RWPE2 (cell line): ENCODE data around the gene LSM12.
"Not testable (repeated sequence)": the region's sequence is repeated elsewhere in the genome, so short reads cannot be mapped to it uniquely, and the experiment has no call there.

Source experiments
- ATAC-seq: fragments of 200-7000 bp; cut with Tn5 transposase; 3 replicates; pipeline ENCODE4 v1.9.1; 2021; ENCODE audit warnings: low read depth
- DNase-seq: peaks from one replicate; pipeline ENCODE4 v3.0.0-alpha.2; 2020; ENCODE audit warnings: low spot score
- H3K27ac ChIP-seq: fragments of 450-650 bp; 2 replicates; pipeline ENCODE4 v1.5.1; 2017; ENCODE audit warnings: mild to moderate bottlenecking; ENCODE audit not compliant: poor library complexity, severe bottlenecking
- H3K27me3 ChIP-seq: fragments of 250-450 bp; sonication (Bioruptor Pico); 2 replicates; pipeline ENCODE4 v1.5.1; 2021; ENCODE audit warnings: mild to moderate bottlenecking, moderate library complexity; ENCODE audit not compliant: insufficient read depth, poor library complexity, severe bottlenecking
- H3K36me3 ChIP-seq: fragments of 250-450 bp; sonication (Bioruptor Pico); 2 replicates; pipeline ENCODE4 v1.5.1; 2020; ENCODE audit warnings: low read depth, mild to moderate bottlenecking, moderate library complexity
- H3K4me1 ChIP-seq: fragments of 250-450 bp; sonication (Bioruptor Pico); 2 replicates; pipeline ENCODE4 v1.5.1; 2021; ENCODE audit warnings: mild to moderate bottlenecking, moderate library complexity; ENCODE audit not compliant: insufficient read depth, poor library complexity, severe bottlenecking
- H3K4me3 ChIP-seq: fragments of 250-450 bp; sonication (Bioruptor Pico); 2 replicates; pipeline ENCODE4 v1.5.1; 2021; ENCODE audit warnings: mild to moderate bottlenecking, moderate library complexity; ENCODE audit not compliant: severe bottlenecking
- H3K9me3 ChIP-seq: fragments of 250-450 bp; sonication (Bioruptor Pico); 2 replicates; pipeline ENCODE4 v1.5.1; 2021; ENCODE audit warnings: mild to moderate bottlenecking, moderate library complexity; ENCODE audit not compliant: severe bottlenecking
- TF ChIP-seq, protein P1 (sequence below): fragments of 450-650 bp; IDR thresholded peaks from one replicate; pipeline ENCODE4 v1.5.1; 2017; ENCODE audit warnings: mild to moderate bottlenecking, moderate library complexity; ENCODE audit not compliant: poor library complexity, severe bottlenecking

LSM12 gene

DNA sequence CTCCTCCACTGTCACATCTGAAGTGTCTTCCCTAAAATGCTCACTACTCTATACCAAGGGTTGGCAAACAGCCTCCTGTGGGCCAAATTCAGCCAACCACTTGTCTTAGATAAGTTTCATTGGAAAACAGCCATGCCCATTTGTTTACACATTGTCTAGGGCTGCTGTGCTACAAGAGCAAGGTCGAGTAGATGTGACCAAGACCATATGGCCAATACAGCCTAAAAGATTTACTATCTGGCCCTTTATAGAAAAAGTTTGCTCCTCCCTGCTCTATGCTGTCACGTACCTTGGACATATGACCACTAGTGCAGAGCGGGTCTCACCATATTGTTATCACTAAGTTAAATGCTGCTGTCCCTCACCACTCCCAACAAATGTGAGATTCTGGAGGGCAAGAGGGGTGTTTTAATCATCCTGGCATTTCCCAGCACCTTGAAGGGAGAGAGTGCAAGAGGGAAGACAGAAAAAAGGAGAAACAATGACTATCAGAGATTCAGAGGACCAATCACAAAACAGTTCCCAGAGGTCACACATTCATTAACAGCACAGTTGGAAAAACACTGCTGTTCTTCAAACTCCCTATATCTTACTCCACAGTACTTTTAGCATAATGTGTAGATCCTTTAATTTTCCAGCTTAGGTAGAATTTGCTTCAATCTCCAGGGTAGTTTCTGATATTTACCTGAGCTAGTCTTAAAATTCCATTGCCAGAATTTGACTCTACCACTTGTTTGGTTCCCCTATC is 13.2 kb downstream of the LSM12 start:
- no peaks in the 10 kb centered on the region for H3K9me3 ChIP-seq
- H3K36me3 ChIP-seq = peaks cover 87% of the 10 kb centered on the region
- no peak overlapping the region for H3K4me3 ChIP-seq
- no peak for DNase-seq
- H3K27ac ChIP-seq = no peak overlapping the region
- TF ChIP-seq, protein P1, sequence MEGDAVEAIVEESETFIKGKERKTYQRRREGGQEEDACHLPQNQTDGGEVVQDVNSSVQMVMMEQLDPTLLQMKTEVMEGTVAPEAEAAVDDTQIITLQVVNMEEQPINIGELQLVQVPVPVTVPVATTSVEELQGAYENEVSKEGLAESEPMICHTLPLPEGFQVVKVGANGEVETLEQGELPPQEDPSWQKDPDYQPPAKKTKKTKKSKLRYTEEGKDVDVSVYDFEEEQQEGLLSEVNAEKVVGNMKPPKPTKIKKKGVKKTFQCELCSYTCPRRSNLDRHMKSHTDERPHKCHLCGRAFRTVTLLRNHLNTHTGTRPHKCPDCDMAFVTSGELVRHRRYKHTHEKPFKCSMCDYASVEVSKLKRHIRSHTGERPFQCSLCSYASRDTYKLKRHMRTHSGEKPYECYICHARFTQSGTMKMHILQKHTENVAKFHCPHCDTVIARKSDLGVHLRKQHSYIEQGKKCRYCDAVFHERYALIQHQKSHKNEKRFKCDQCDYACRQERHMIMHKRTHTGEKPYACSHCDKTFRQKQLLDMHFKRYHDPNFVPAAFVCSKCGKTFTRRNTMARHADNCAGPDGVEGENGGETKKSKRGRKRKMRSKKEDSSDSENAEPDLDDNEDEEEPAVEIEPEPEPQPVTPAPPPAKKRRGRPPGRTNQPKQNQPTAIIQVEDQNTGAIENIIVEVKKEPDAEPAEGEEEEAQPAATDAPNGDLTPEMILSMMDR = no peak
- H3K4me1 ChIP-seq = no peaks in the 10 kb centered on the region
- ATAC-seq = no peak
- no peaks in the 10 kb centered on the region for H3K27me3 ChIP-seq

DNA sequence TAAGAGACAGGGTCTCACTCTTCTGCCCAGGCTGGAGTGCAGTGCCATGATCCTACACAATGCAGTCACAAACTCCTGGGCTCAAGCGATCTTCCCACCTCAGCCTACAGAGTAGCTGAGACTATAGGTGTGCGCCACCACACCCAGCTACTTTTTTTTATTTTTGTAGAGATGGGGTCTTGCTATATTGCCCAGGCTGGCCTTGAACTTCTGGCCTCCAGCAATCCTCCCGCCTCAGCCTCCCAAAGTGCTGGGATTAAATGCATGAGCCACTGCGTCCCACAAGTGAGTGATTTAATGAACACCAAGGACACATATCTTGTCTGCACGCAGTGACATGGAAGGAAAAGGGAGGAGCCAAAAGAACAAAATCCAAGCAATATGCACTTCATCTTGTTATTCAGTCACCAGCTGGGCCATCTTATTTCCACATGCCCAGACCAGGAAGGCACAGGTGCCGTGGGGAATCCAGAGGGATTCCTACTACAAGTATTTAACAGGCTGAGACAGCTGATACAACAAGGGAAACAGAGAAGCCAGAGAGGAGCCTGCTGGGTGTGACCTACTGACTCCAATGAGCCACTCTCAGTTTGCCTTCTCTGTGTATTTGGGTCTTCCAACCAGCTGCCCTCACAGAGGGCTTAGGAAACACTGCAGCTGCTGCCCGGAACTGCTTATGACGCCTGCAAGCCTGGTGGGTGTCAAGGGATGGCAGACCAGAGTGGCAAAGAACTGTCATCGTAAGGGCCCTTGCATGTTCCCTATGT is 17.0 kb downstream of the LSM12 start:
- no peaks in the 10 kb centered on the region for H3K27me3 ChIP-seq
- H3K36me3 ChIP-seq = peaks cover 72% of the 10 kb centered on the region
- H3K27ac ChIP-seq = no peak overlapping the region
- TF ChIP-seq, protein P1 = no peak
- ATAC-seq = no peak
- peaks cover 4% of the 10 kb centered on the region for H3K4me1 ChIP-seq
- no peak for DNase-seq
- H3K4me3 ChIP-seq = no peak overlapping the region
- H3K9me3 ChIP-seq = no peaks in the 10 kb centered on the region

- not testable (repeated sequence) for H3K4me1 ChIP-seq, H3K27ac ChIP-seq, H3K9me3 ChIP-seq, H3K27me3 ChIP-seq, H3K4me3 ChIP-seq, DNase-seq, ATAC-seq
- peaks cover 56% of the 10 kb centered on the region for H3K36me3 ChIP-seq
These were observed 19.6 kb downstream of the LSM12 start for GRCh38 chr17:44046893-44047292.

DNA sequence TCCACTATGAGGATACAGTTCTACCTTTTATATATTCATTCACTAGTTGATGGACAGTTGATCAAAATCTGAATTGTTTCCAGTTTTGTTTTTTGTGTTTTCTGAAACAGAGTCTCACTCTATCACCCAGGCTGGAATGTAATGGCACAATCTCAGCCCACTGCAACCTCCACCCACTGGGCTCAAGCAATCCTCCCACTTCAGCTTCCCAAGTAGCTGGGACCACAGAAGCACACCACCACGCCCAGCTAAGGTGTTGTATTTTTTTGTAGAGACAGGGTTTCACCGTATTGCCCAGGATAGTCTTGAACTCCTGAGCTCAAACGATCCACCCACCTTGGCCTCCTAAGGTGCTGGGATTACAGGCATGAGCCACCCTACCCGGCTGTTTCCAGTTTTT is 21.0 kb downstream of the LSM12 start:
- Histone ChIP-seq H3K4me1 (peaks cover 15% of the 10 kb centered on the region), H3K9me3 (no peaks in the 10 kb centered on the region), H3K4me3 (no peak overlapping the region), H3K36me3 (peaks cover 42% of the 10 kb centered on the region), H3K27ac (peak overlapping the region; percentile 27), H3K27me3 (no peaks in the 10 kb centered on the region)
- TF ChIP-seq, protein P1 = no peak
- ATAC-seq (no peak), DNase-seq (no peak)

GRCh38 chr17:44044071-44044470 is 22.4 kb downstream of the LSM12 start:
- ATAC-seq = peak; percentile 60
- H3K27ac ChIP-seq = peak overlapping the region; percentile 27
- TF ChIP-seq, protein P1 = no peak

More at GRCh38 chr17:44044071-44044470, 22.4 kb downstream of the LSM12 start:
- Histone ChIP-seq H3K27me3 (no peaks in the 10 kb centered on the region), H3K9me3 (no peaks in the 10 kb centered on the region), H3K4me3 (no peak overlapping the region), H3K4me1 (peaks cover 15% of the 10 kb centered on the region), H3K36me3 (peaks cover 41% of the 10 kb centered on the region)
- DNase-seq = no peak
